Stimulated activated CD4-positive, alpha-beta T cell treated with anti-CD3 and anti-CD28 coated beads, Interleukin-15, amount 100 ng/mL, for 1 hour (primary cell): ENCODE data around the gene ZSCAN2.

Experiments used
- DNase-seq, 2 donors: peaks; one replicate each; pipeline ENCODE4 v3.0.0-alpha.2; 2020; ENCODE audit warnings: low read depth in 1 of 2, low spot score in 1 of 2

The ZSCAN2 gene

GRCh38 chr15:84668221-84668982 is 67.6 kb downstream of the ZSCAN2 start:
- DNase-seq, result no peak

GRCh38 chr15:84669726-84670125 is 68.9 kb downstream of the ZSCAN2 start:
- no peak for DNase-seq

- DNase-seq, result no peak
Observed at GRCh38 chr15:84671211-84671610, 70.4 kb downstream of the ZSCAN2 start.
